Kidney epithelial cell (primary cell): ENCODE data around the gene OPCML. TPM values are rescaled to one million over a fixed set of nuclear protein-coding genes. Genes with fewer than 3 reads are reported as not detected.
A peak's percentile ranks its signal among the peaks of the same experiment; 100 is the strongest.

Source experiments
- DNase-seq: peaks from one replicate; pipeline ENCODE4 v3.0.0-alpha.2; 2010; ENCODE audit warnings: low read depth
- H3K27me3 ChIP-seq: 2 replicates; pipeline ENCODE4 v1.6.0; 2011; ENCODE audit warnings: low read length; ENCODE audit not compliant: control insufficient read depth, insufficient read depth
- H3K36me3 ChIP-seq: 2 replicates; pipeline ENCODE4 v1.5.1; 2011; ENCODE audit warnings: low read length; ENCODE audit not compliant: control insufficient read depth, insufficient read depth
- H3K4me3 ChIP-seq: 2 replicates; pipeline ENCODE4 v1.5.1; 2011; ENCODE audit warnings: low read depth, mild to moderate bottlenecking, control low read depth, low read length
- CTCF ChIP-seq: IDR thresholded peaks from 2 replicates; pipeline ENCODE4 v1.5.1; 2011; ENCODE audit warnings: mild to moderate bottlenecking, moderate library complexity, low read length, control low read depth, inconsistent platforms; ENCODE audit not compliant: insufficient read depth, poor library complexity, severe bottlenecking
- total RNA-seq: library from RNA; depleted of rRNA; stranded (reverse); fragments of >200 nt; gene quantifications from 2 replicates; pipeline ENCODE4 v1.2.3, GENCODE V29; 2015

OPCML gene
- total RNA-seq, 1 donor from 2014 or later = under 0.01 TPM

- Histone ChIP-seq H3K27me3 (no peaks in the 10 kb centered on the region), H3K36me3 (no peaks in the 10 kb centered on the region), H3K4me3 (no peak overlapping the region)
- no peak for TF ChIP-seq CTCF
- DNase-seq = no peak
Observed at GRCh38 chr11:132640952-132641351, 891.3 kb downstream of the OPCML start.

GRCh38 chr11:132639986-132640385, 892.3 kb downstream of the OPCML start:
- H3K27me3 ChIP-seq = no peaks in the 10 kb centered on the region
- DNase-seq = no peak
- H3K4me3 ChIP-seq = no peak overlapping the region
- H3K36me3 ChIP-seq = no peaks in the 10 kb centered on the region
- TF ChIP-seq CTCF = no peak

GRCh38 chr11:132639403-132639802, 892.9 kb downstream of the OPCML start:
- no peak for DNase-seq
- H3K36me3 ChIP-seq = no peaks in the 10 kb centered on the region
- TF ChIP-seq CTCF = no peak

GRCh38 chr11:132638423-132638822, 893.9 kb downstream of the OPCML start:
- Histone ChIP-seq H3K4me3 (no peak overlapping the region), H3K36me3 (no peaks in the 10 kb centered on the region), H3K27me3 (no peaks in the 10 kb centered on the region)
- DNase-seq = no peak
- TF ChIP-seq CTCF = no peak

More at GRCh38 chr11:132639403-132639802, 892.9 kb downstream of the OPCML start:
- Histone ChIP-seq H3K27me3 (no peaks in the 10 kb centered on the region), H3K4me3 (no peak overlapping the region)

- H3K36me3 ChIP-seq = no peaks in the 10 kb centered on the region
- no peak for TF ChIP-seq CTCF
- no peaks in the 10 kb centered on the region for H3K27me3 ChIP-seq
- no peak overlapping the region for H3K4me3 ChIP-seq
- no peak for DNase-seq
Observed at GRCh38 chr11:132636523-132636922, 895.8 kb downstream of the OPCML start.

GRCh38 chr11:132632641-132633124, 899.6 kb downstream of the OPCML start:
- Histone ChIP-seq H3K4me3 (no peak overlapping the region), H3K27me3 (no peaks in the 10 kb centered on the region), H3K36me3 (no peaks in the 10 kb centered on the region)
- no peak for TF ChIP-seq CTCF
- peak; percentile 93 for DNase-seq
